HEK293 (cell line): Measurements from ENCODE around the gene TM7SF2.

ENCODE experiments used
- CTCF ChIP-seq: fragments of 450-650 bp; formaldehyde crosslinking; IDR thresholded peaks from 2 replicates; pipeline ENCODE4 v1.5.1; 2016; ENCODE audit warnings: missing biosample characterization, missing genetic modification characterization
- ZNF121 ChIP-seq: fragments of 450-650 bp; formaldehyde crosslinking; IDR thresholded peaks from 2 replicates; pipeline ENCODE4 v1.5.1; 2016; ENCODE audit warnings: missing biosample characterization, missing genetic modification characterization

DNA sequence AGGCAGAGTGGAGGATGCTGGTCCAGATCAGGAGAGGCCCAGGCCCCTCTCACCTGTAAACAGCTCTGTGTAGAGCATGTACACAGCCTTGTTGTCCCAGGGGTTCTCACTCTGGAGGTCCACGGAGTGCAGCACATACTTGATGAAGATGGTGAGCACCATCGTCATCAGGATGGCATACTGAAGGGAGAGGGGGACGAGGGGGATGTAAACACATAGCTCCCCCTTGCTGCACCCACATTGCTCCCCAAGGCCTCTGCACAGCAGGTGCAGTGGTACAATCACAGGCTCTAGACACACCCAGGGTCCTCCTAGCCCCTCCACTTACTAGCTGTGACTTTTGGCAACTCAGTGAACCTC lies 19.7 kb downstream of the TM7SF2 start:
- TF ChIP-seq ZNF121 (tag by site-specific recombination), result no peak
- TF ChIP-seq CTCF (tag by site-specific recombination), result no peak
